Naive thymus-derived CD4-positive, alpha-beta T cell (primary cell): ENCODE results near the gene CBY1. TPM values are rescaled to one million over a fixed set of nuclear protein-coding genes. Genes with fewer than 3 reads are reported as not detected.

Experiments
- ATAC-seq: fragments of 150-1000 bp; cut with Tn5 transposase; 2 replicates; pipeline ENCODE4 v1.10.0; 2021; ENCODE audit warnings: mild to moderate bottlenecking, moderate library complexity
- CTCF ChIA-PET: fragments of 350-600 bp; sonication (Branson Sonifier 250); formaldehyde crosslinking; loops from one replicate; lab custom pipeline; 2021; ENCODE audit warnings: antibody characterized with exemption; lab: Charles Lee
- POLR2A ChIA-PET: fragments of 350-600 bp; sonication (Branson Sonifier 250); formaldehyde crosslinking; loops from one replicate; lab custom pipeline; 2021; ENCODE audit warnings: antibody characterized with exemption, inconsistent platforms; lab: Charles Lee
- DNase-seq, 9 donors: peaks; one replicate each; pipeline versions ENCODE4 v3.0.0 to v3.0.0-alpha.2; 2020 to 2022; ENCODE audit warnings: mixed read lengths in 1 of 9
- H3K27ac ChIP-seq: one replicate; pipeline ENCODE4 v1.7.0; 2013; ENCODE audit warnings: mild to moderate bottlenecking, low read depth, low read length, moderate library complexity
- H3K27me3 ChIP-seq, 2 donors: one replicate each; pipeline ENCODE4 v1.7.0; 2013; ENCODE audit warnings: low read length in 2 of 2, mild to moderate bottlenecking in 2 of 2, moderate library complexity in 2 of 2; ENCODE audit not compliant: control insufficient read depth in 2 of 2, insufficient read depth in 2 of 2
- H3K36me3 ChIP-seq, 3 experiments: 1 replicate in 2 of 3; 2 replicates in 1 of 3; pipeline ENCODE4 v1.7.0; 2013; ENCODE audit warnings: low read length in 3 of 3, mild to moderate bottlenecking in 3 of 3, moderate library complexity in 1 of 3; ENCODE audit not compliant: insufficient read depth in 3 of 3, control insufficient read depth in 2 of 3
- H3K4me1 ChIP-seq, 2 donors: one replicate each; pipeline ENCODE4 v1.7.0; 2013; ENCODE audit warnings: low read length in 2 of 2, mild to moderate bottlenecking in 2 of 2, moderate library complexity in 1 of 2; ENCODE audit not compliant: control insufficient read depth in 2 of 2, insufficient read depth in 2 of 2
- H3K4me3 ChIP-seq: 2 replicates; pipeline ENCODE4 v1.7.0; 2013; ENCODE audit warnings: mild to moderate bottlenecking, low read length
- H3K9me3 ChIP-seq, 3 experiments: 1 replicate in 2 of 3; 2 replicates in 1 of 3; pipeline ENCODE4 v1.7.0; 2013; ENCODE audit warnings: low read length in 3 of 3; ENCODE audit not compliant: control insufficient read depth in 2 of 3
- H3K27ac Mint-ChIP-seq, 9 donors: one replicate each; pipeline ENCODE4 v1.8.0; 2020 to 2022; ENCODE audit warnings: mixed read lengths in 9 of 9, mild to moderate bottlenecking in 8 of 9, moderate library complexity in 5 of 9, inconsistent platforms in 2 of 9
- H3K27me3 Mint-ChIP-seq, 5 donors: one replicate each; pipeline ENCODE4 v1.8.0; 2021 to 2022; ENCODE audit warnings: mixed read lengths in 5 of 5, mild to moderate bottlenecking in 1 of 5
- H3K36me3 Mint-ChIP-seq, 5 donors: one replicate each; pipeline ENCODE4 v1.8.0; 2020 to 2022; ENCODE audit warnings: mixed read lengths in 5 of 5, mild to moderate bottlenecking in 3 of 5, inconsistent platforms in 1 of 5
- H3K4me1 Mint-ChIP-seq, 7 donors: one replicate each; pipeline ENCODE4 v1.8.0; 2020 to 2022; ENCODE audit warnings: mixed read lengths in 7 of 7, mild to moderate bottlenecking in 3 of 7, inconsistent platforms in 1 of 7
- H3K4me3 Mint-ChIP-seq, 10 donors: one replicate each; pipeline ENCODE4 v1.8.0; 2020 to 2022; ENCODE audit warnings: mild to moderate bottlenecking in 10 of 10, mixed read lengths in 10 of 10, moderate library complexity in 6 of 10, inconsistent platforms in 2 of 10
- H3K9me3 Mint-ChIP-seq, 11 donors: one replicate each; pipeline ENCODE4 v1.8.0; 2020 to 2022; ENCODE audit warnings: mixed read lengths in 11 of 11, mild to moderate bottlenecking in 4 of 11, inconsistent platforms in 1 of 11, moderate library complexity in 1 of 11
- intact Hi-C, 2 donors: fragments of 100-400 bp; cut with micrococcal nuclease; formaldehyde crosslinking; loops; one replicate each; pipeline ENCODE4 v1.15.1; 2023
- polyA plus RNA-seq, 2 donors: library from polyadenylated mRNA; unstranded; fragments of 300-500 nt; fragmentation: Illumina TruSeq; gene quantifications; one replicate each; pipeline ENCODE4 v1.2.3, GENCODE V29; 2021
- total RNA-seq, 6 experiments: library from RNA in 5 of 6; stranded (reverse) in 5 of 6; gene quantifications; 1 replicate in 5 of 6; 2 replicates in 1 of 6; pipeline ENCODE4 v1.2.3 and lab custom pipeline; 2021 to 2026

CBY1 gene
- total and polyA plus RNA-seq, 7 experiments from 2014 or later, result 8.1 to 39.9 (median 12.7) TPM

GRCh38 chr22:38657045-38657909 lies 839 bp downstream of the CBY1 start:
- DNase-seq, result peak in 7 of 9 donors; percentile 11 to 48 (median 30)
- Histone ChIP-seq H3K27me3 (no peaks in the 10 kb centered on the region), H3K4me1 (peaks cover 4 to 9% of the 10 kb centered on the region in 2 donors), H3K4me3 (peak overlapping the region; percentile 98), H3K27ac (peak overlapping the region; percentile 93), H3K36me3 (peaks cover 0 to 4% (median 0%) of the 10 kb centered on the region in 3 experiments), H3K9me3 (no peaks in the 10 kb centered on the region)
- no peaks in the 10 kb centered on the region for H3K27me3 Mint-ChIP-seq
- peak overlapping the region; percentile 94 to 96 (median 96) for H3K4me3 Mint-ChIP-seq
- intact Hi-C loops, result loop anchor here (1.0 to 5.0 kb wide), 4 partner anchors 24 to 150 kb away; partner anchors contain the start of genes DDX17 (in 1 of the 2), DMC1 (in 1 of the 2) and TOMM22 (in 1 of the 2)
- no peak for ATAC-seq
- H3K36me3 Mint-ChIP-seq, result no peaks in the 10 kb centered on the region
- CTCF ChIA-PET, result no interaction called here
- POLR2A ChIA-PET, result interaction anchor here (0.9 to 1.9 kb wide), 6 partner anchors 14 to 155 kb away, joined by 3 to 14 read pairs (median 3); partner anchors contain the start of genes DNAL4, GTPBP1 and TOMM22
- peak overlapping the region; percentile 92 to 99 (median 98) for H3K27ac Mint-ChIP-seq
- peaks cover 4 to 23% (median 18%) of the 10 kb centered on the region in 7 donors for H3K4me1 Mint-ChIP-seq
- H3K9me3 Mint-ChIP-seq, result no peaks in the 10 kb centered on the region

DNA sequence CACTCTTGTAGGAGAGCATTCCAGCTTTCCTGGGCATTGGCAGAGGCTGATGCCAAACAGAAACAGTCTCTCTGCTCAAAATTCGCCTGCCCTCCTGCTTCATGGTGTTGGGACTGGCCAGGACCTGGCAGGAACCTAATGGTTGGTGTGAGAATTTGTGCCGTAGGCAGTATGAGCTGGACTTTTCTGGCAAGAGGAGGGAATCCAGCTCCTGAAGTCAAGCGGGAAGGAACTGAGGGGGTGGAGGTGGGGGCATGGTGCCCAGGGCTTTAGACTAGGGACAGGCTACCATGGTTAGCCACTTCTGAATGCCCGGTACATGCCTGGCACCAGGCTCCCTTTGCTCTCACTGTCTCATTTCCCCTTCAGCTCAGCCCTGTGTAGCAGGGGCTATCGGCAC lies 18.4 kb downstream of the CBY1 start:
- DNase-seq, result no peak
- Mint-ChIP-seq H3K9me3 (peaks cover 0 to 2% (median 0%) of the 10 kb centered on the region in 11 donors), H3K36me3 (peaks cover 5 to 27% (median 8%) of the 10 kb centered on the region in 5 donors), H3K4me3 (no peak overlapping the region), H3K27me3 (no peaks in the 10 kb centered on the region), H3K27ac (peak overlapping the region in 1 of 9 donors; percentile 32), H3K4me1 (peaks cover 0 to 7% (median 0%) of the 10 kb centered on the region in 7 donors)
- Histone ChIP-seq H3K4me1 (no peaks in the 10 kb centered on the region), H3K9me3 (no peaks in the 10 kb centered on the region), H3K27ac (no peak overlapping the region), H3K4me3 (no peak overlapping the region), H3K36me3 (peaks cover 0 to 27% (median 4%) of the 10 kb centered on the region in 3 experiments), H3K27me3 (no peaks in the 10 kb centered on the region)
- ChIA-PET CTCF (no interaction called here), POLR2A (no interaction called here)
- no peak for ATAC-seq
- intact Hi-C loops, result no loop called here

DNA sequence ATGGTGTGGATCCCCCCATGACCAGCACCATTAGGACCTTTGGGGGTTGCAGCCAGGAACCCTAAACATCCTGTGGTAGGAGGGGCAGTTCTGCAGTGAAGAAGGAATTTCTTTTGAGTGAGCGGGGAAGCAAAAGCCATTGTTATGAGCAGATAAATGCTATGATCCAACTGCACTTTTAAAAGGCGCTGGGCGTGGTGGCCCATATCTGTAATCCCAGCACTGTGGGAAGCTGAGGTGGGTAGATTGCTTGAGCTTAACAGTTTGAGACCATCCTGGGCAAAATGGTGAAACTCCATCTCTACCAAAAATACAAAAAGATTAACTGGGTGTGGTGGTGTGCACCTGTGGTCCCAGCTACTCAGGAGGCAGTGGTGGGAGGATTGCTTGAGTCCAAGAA lies 19.4 kb downstream of the CBY1 start:
- no peaks in the 10 kb centered on the region for H3K27me3 Mint-ChIP-seq
- H3K27ac ChIP-seq, result no peak overlapping the region
- CTCF ChIA-PET, result no interaction called here
- POLR2A ChIA-PET, result no interaction called here
- H3K36me3 Mint-ChIP-seq, result peaks cover 5 to 22% (median 8%) of the 10 kb centered on the region in 5 donors
- peaks cover 0 to 7% (median 0%) of the 10 kb centered on the region in 7 donors for H3K4me1 Mint-ChIP-seq
- peaks cover 0 to 24% (median 4%) of the 10 kb centered on the region in 3 experiments for H3K36me3 ChIP-seq
- no peak overlapping the region for H3K4me3 ChIP-seq
- H3K4me3 Mint-ChIP-seq, result no peak overlapping the region
- H3K27ac Mint-ChIP-seq, result peak overlapping the region in 2 of 9 donors; percentile 43 to 46
- ATAC-seq, result no peak
- no peaks in the 10 kb centered on the region for H3K4me1 ChIP-seq
- no peaks in the 10 kb centered on the region for H3K9me3 ChIP-seq
- peaks cover 0 to 2% (median 0%) of the 10 kb centered on the region in 11 donors for H3K9me3 Mint-ChIP-seq
- DNase-seq, result no peak
- H3K27me3 ChIP-seq, result no peaks in the 10 kb centered on the region
- intact Hi-C loops, result no loop called here

GRCh38 chr22:38681582-38682335 lies 25.3 kb downstream of the CBY1 start, which contains the start of gene TOMM22:
Gene TOMM22 (plus strand): TSS chr22:38681957. CDS start chr22:38681979, 22 bp downstream.
- H3K36me3 Mint-ChIP-seq, result peaks cover 0 to 20% (median 12%) of the 10 kb centered on the region in 5 donors
- H3K27ac ChIP-seq, result peak within 1 kb of the TSS; percentile 87
- ATAC-seq (peak; percentile 98), DNase-seq (peak; percentile 74 to 88 (median 83))
- CTCF ChIA-PET, result interaction anchor here (0.5 to 2.4 kb wide), 10 partner anchors 8 to 613 kb away, joined by 3 to 22 read pairs (median 4); partner anchors contain the start of genes GTPBP1 and JOSD1
- H3K4me3 Mint-ChIP-seq, result peak within 1 kb of the TSS; percentile 93 to 100 (median 99)
- peak within 1 kb of the TSS; percentile 85 for H3K4me3 ChIP-seq
- H3K9me3 ChIP-seq, result no peaks in the 10 kb centered on the region
- H3K27me3 ChIP-seq, result no peaks in the 10 kb centered on the region
- peaks cover 0 to 2% (median 0%) of the 10 kb centered on the region in 11 donors for H3K9me3 Mint-ChIP-seq
- peaks cover 5 to 11% of the 10 kb centered on the region in 2 donors for H3K4me1 ChIP-seq
- intact Hi-C loops, result loop anchor here (1.0 to 5.0 kb wide), 7 partner anchors 19 to 625 kb away; partner anchors contain the start of genes GTPBP1 (in 2 of the 2), CBY1 (in 1 of the 2), DDX17 (in 1 of the 2) and FAM227A (in 1 of the 2)
- peak within 1 kb of the TSS; percentile 89 to 99 (median 98) for H3K27ac Mint-ChIP-seq
- no peaks in the 10 kb centered on the region for H3K27me3 Mint-ChIP-seq
- peaks cover 12 to 28% (median 24%) of the 10 kb centered on the region in 7 donors for H3K4me1 Mint-ChIP-seq
- H3K36me3 ChIP-seq, result peaks cover 0 to 43% (median 8%) of the 10 kb centered on the region in 3 experiments
- POLR2A ChIA-PET, result interaction anchor here (0.5 to 3.7 kb wide), 17 partner anchors 8 to 629 kb away, joined by 3 to 34 read pairs (median 4); partner anchors contain the start of genes CBY1, GTPBP1 and JOSD1

GRCh38 chr22:38684895-38685294 lies 28.5 kb downstream of the CBY1 start:
- no peak for ATAC-seq
- Mint-ChIP-seq H3K27ac (peak overlapping the region in 3 of 9 donors; percentile 25 to 53 (median 28)), H3K27me3 (no peaks in the 10 kb centered on the region), H3K4me1 (peaks cover 12 to 28% (median 24%) of the 10 kb centered on the region in 7 donors), H3K4me3 (no peak overlapping the region), H3K36me3 (peaks cover 0 to 32% (median 17%) of the 10 kb centered on the region in 5 donors), H3K9me3 (peaks cover 0 to 2% (median 0%) of the 10 kb centered on the region in 11 donors)
- no peaks in the 10 kb centered on the region for H3K9me3 ChIP-seq
- POLR2A ChIA-PET, result interaction anchor here (1.1 kb wide), 1 partner anchor 9 kb away, joined by 3 read pairs; no protein-coding TSS in a partner anchor
- no peak for DNase-seq
- no peak overlapping the region for H3K4me3 ChIP-seq
- H3K27ac ChIP-seq, result no peak overlapping the region
- intact Hi-C loops, result loop anchor here in 1 of 2 donors (5.0 kb wide), 1 partner anchor 183 kb away; no protein-coding TSS in a partner anchor
- CTCF ChIA-PET, result no interaction called here
- peaks cover 0 to 72% (median 18%) of the 10 kb centered on the region in 3 experiments for H3K36me3 ChIP-seq
- H3K4me1 ChIP-seq, result peaks cover 5 to 11% of the 10 kb centered on the region in 2 donors
- no peaks in the 10 kb centered on the region for H3K27me3 ChIP-seq
